Measurements from ENCODE around the gene SPPL2B. TPM values are rescaled to one million over a fixed set of nuclear protein-coding genes. Genes with fewer than 3 reads are reported as not detected.

The SPPL2B gene
- total RNA-seq, 3 donors from 2014 or later (not counting 1 experiment from before 2014, with no cell fraction given), result 63.2 to 83.8 (median 79.7) TPM

GRCh38 chr19:2300533-2300932 is 28.0 kb upstream of the SPPL2B start:
- H3K36me3 Mint-ChIP-seq, result no peaks in the 10 kb centered on the region
- intact Hi-C loops (cut with micrococcal nuclease), result no loop called here
- no peaks in the 10 kb centered on the region for H3K9me3 Mint-ChIP-seq
- 69% methylated on average over 14 of the region's 17 CpGs for WGBS (ENCODE audit: insufficient coverage)
- Histone ChIP-seq H3K36me3 (ENCODE audit: control insufficient read depth, insufficient read depth, low read length) (no peaks in the 10 kb centered on the region), H3K9me3 (ENCODE audit: control insufficient read depth, insufficient read depth, low read length) (no peaks in the 10 kb centered on the region), H3K4me1 (ENCODE audit: control insufficient read depth, insufficient read depth, low read length) (peaks cover 29% of the 10 kb centered on the region), H3K4me3 (ENCODE audit: low read length) (no peak overlapping the region), H3K27ac (ENCODE audit: low read length) (no peak overlapping the region), H3K27me3 (ENCODE audit: control insufficient read depth, insufficient read depth, low read length) (peaks cover 17% of the 10 kb centered on the region)
- no peak for ATAC-seq
- peak overlapping the region in 1 of 2 donors; percentile 49 for H3K27ac Mint-ChIP-seq
- H3K27me3 Mint-ChIP-seq (ENCODE audit: low read depth in 2 of 2), result peaks cover 19 to 21% of the 10 kb centered on the region in 2 donors
- peaks cover 7 to 27% of the 10 kb centered on the region in 2 donors for H3K4me1 Mint-ChIP-seq
- H3K4me3 Mint-ChIP-seq, result no peak overlapping the region
- TF ChIP-seq CTCF (IDR thresholded peaks at IDR 0.05), result no peak
- no peak for DNase-seq

- intact Hi-C loops (cut with micrococcal nuclease), result no loop called here
- WGBS (ENCODE audit: insufficient coverage), result 8% methylated on average over 62 of the region's 62 CpGs
- H3K4me3 Mint-ChIP-seq, result peak overlapping the region; percentile 78
- DNase-seq (peak; percentile 45 to 46), ATAC-seq (peak; percentile 65 to 81 (median 77))
- no peaks in the 10 kb centered on the region for H3K36me3 Mint-ChIP-seq
- Histone ChIP-seq H3K4me3 (ENCODE audit: low read length) (peak overlapping the region; percentile 4), H3K27ac (ENCODE audit: low read length) (no peak overlapping the region), H3K36me3 (ENCODE audit: control insufficient read depth, insufficient read depth, low read length) (no peaks in the 10 kb centered on the region), H3K9me3 (ENCODE audit: control insufficient read depth, insufficient read depth, low read length) (no peaks in the 10 kb centered on the region), H3K27me3 (ENCODE audit: control insufficient read depth, insufficient read depth, low read length) (peaks cover 30% of the 10 kb centered on the region), H3K4me1 (ENCODE audit: control insufficient read depth, insufficient read depth, low read length) (peaks cover 31% of the 10 kb centered on the region)
- peaks cover 32 to 33% of the 10 kb centered on the region in 2 donors for H3K27me3 Mint-ChIP-seq (ENCODE audit: low read depth in 2 of 2)
- H3K4me1 Mint-ChIP-seq, result peaks cover 7 to 27% of the 10 kb centered on the region in 2 donors
- no peaks in the 10 kb centered on the region for H3K9me3 Mint-ChIP-seq
- no peak for TF ChIP-seq CTCF (IDR thresholded peaks at IDR 0.05)
- H3K27ac Mint-ChIP-seq, result peak overlapping the region in 1 of 2 donors; percentile 60
Observed at GRCh38 chr19:2302319-2303210, 25.9 kb upstream of the SPPL2B start.

- Histone ChIP-seq H3K36me3 (ENCODE audit: control insufficient read depth, insufficient read depth, low read length) (no peaks in the 10 kb centered on the region), H3K27me3 (ENCODE audit: control insufficient read depth, insufficient read depth, low read length) (peaks cover 34% of the 10 kb centered on the region), H3K4me1 (ENCODE audit: control insufficient read depth, insufficient read depth, low read length) (peaks cover 35% of the 10 kb centered on the region), H3K4me3 (ENCODE audit: low read length) (no peak overlapping the region), H3K27ac (ENCODE audit: low read length) (no peak overlapping the region), H3K9me3 (ENCODE audit: control insufficient read depth, insufficient read depth, low read length) (no peaks in the 10 kb centered on the region)
- peak overlapping the region in 1 of 2 donors; percentile 60 for H3K27ac Mint-ChIP-seq
- intact Hi-C loops (cut with micrococcal nuclease), result no loop called here
- peaks cover 32 to 33% of the 10 kb centered on the region in 2 donors for H3K27me3 Mint-ChIP-seq (ENCODE audit: low read depth in 2 of 2)
- WGBS (ENCODE audit: insufficient coverage), result 57% methylated on average over 26 of the region's 26 CpGs
- DNase-seq, result no peak
- H3K36me3 Mint-ChIP-seq, result no peaks in the 10 kb centered on the region
- peaks cover 7 to 27% of the 10 kb centered on the region in 2 donors for H3K4me1 Mint-ChIP-seq
- no peak for ATAC-seq
- no peak overlapping the region for H3K4me3 Mint-ChIP-seq
- H3K9me3 Mint-ChIP-seq, result no peaks in the 10 kb centered on the region
- TF ChIP-seq CTCF (IDR thresholded peaks at IDR 0.05), result no peak
Observed at GRCh38 chr19:2303211-2303798, 25.2 kb upstream of the SPPL2B start.

All from natural killer cell (primary cell).